IPS DF 6.9 (cell line): Measurements from ENCODE around the gene KCNQ1.

Experiments
- DNase-seq: peaks from one replicate; pipeline ENCODE4 v3.0.0-alpha.2; 2013; ENCODE audit warnings: low read depth, low spot score
- H3K27ac ChIP-seq: one replicate; pipeline ENCODE4 v1.5.1; 2013; ENCODE audit warnings: low read length, control low read depth
- H3K27me3 ChIP-seq: 2 replicates; pipeline ENCODE4 v1.6.1; 2013; ENCODE audit warnings: mild to moderate bottlenecking, low read length; ENCODE audit not compliant: control insufficient read depth, insufficient read depth
- H3K36me3 ChIP-seq: 2 replicates; pipeline ENCODE4 v1.6.1; 2013; ENCODE audit warnings: low read length; ENCODE audit not compliant: control insufficient read depth, insufficient read depth
- H3K4me1 ChIP-seq: 2 replicates; pipeline ENCODE4 v1.6.1; 2013; ENCODE audit warnings: low read length; ENCODE audit not compliant: control insufficient read depth, insufficient read depth
- H3K4me3 ChIP-seq: 2 replicates; pipeline ENCODE4 v1.5.1; 2013; ENCODE audit warnings: mild to moderate bottlenecking, low read length
- H3K9me3 ChIP-seq: 2 replicates; pipeline ENCODE4 v1.6.1; 2013; ENCODE audit warnings: low read length, inconsistent platforms; ENCODE audit not compliant: control insufficient read depth, insufficient read depth
- WGBS: extraction: QIAGEN DNeasy Blood & Tissue Kit; methylation state at CpG from one replicate; pipeline ENCODE4 v1.1.7; 2013; ENCODE audit warnings: mixed read lengths, missing lambda C conversion rate; ENCODE audit not compliant: insufficient read length, insufficient coverage; 5-methylcytosine and 5-hydroxymethylcytosine counted together

Gene KCNQ1

DNA sequence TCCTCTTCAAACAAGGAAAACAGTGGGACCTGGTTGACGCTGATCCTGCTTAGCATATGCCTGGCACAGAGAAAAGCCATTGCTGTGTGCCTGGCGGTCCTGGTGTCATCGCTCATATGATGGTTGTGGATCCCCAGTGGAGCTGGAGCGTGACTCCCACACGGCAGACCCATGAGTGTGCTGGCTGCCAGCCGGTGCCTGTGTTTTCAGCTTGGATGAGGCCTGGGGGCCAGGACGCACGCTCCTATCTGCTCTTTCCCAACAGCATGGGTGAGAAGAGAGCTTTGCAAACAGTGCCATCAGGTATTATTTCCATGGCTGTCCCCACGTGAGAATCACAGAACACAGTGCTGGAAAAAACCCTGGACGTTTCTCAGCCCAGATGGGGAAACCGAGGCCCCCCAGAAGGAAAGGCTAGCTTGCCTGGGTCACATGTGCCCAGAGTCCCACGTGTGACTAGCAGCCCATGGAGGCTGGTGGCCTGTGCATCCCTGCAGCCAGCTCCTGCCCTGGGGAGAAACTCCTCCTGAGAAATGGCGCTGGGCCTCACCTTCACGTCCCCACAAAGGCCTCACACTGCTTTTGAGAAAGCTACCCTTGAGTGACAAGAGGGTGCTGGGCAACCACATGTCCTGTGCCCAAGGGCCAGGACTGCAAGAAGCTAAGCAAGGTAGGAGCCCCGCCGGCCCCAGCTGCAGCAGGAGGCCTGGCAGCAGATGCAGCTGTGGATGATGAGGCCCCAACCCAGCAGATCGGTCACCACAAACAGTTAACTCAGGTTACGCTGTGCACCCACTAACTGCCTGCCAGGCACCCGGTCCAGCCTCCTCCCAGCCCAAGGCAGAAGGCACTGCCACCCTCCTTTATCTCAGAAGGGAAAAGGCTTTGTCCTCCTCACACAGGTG, 436.5 kb downstream of the KCNQ1 start:
- no CpG with 5 or more reads among the region's 19 CpGs for WGBS
- no peaks in the 10 kb centered on the region for H3K9me3 ChIP-seq
- no peak overlapping the region for H3K27ac ChIP-seq
- H3K27me3 ChIP-seq, result peaks cover 7% of the 10 kb centered on the region; the same call in 1 of the 2 replicates
- no peak for DNase-seq
- H3K4me1 ChIP-seq, result peaks cover 5% of the 10 kb centered on the region
- H3K4me3 ChIP-seq, result no peak overlapping the region
- no peaks in the 10 kb centered on the region for H3K36me3 ChIP-seq

- Histone ChIP-seq H3K4me1 (peaks cover 7% of the 10 kb centered on the region), H3K27me3 (peaks cover 7% of the 10 kb centered on the region; the same call in 1 of the 2 replicates)
- no CpG with 5 or more reads among the region's 12 CpGs for WGBS
Measured at GRCh38 chr11:2881981-2882375, 437.2 kb downstream of the KCNQ1 start.

DNA sequence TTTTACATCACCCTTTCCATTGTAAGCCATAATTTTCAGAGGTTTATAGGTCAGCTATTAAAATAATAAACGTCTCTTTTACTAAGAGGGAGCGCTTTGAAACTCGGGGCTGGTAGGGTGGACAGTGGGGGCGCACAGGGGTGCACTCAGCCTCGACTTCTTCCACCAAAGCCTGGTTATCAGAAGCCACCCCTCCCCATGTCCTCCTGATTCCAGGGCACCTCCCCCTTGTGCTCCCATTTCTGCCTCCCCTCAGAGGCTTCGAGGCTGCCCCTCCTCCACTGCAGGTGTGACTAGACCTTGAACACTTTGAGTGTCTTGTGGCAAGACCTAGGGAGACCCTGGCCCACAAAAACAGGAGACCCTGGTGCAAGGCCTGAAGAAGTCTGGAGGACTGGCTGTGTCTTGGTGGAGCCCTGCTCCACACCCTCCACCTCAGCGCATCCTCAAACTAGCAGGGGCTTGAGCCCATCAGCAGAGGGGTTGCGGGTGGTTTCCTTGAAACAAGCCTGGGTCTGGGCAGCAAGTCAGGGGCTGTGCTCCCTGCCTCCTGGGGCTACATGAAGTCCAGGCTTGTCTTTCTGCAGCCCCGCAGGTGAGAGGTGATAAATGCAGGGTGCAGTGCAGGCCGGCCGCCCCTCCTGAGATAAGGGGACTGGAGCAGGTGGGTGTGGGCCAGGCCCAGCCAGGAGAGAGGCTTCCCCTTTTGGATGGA, 437.7 kb downstream of the KCNQ1 start:
- DNase-seq, result no peak
- Histone ChIP-seq H3K4me1 (peaks cover 7% of the 10 kb centered on the region), H3K4me3 (no peak overlapping the region), H3K36me3 (no peaks in the 10 kb centered on the region), H3K27ac (no peak overlapping the region), H3K9me3 (no peaks in the 10 kb centered on the region), H3K27me3 (peaks cover 7% of the 10 kb centered on the region; the same call in 1 of the 2 replicates)
- no CpG with 5 or more reads among the region's 11 CpGs for WGBS

More at GRCh38 chr11:2881981-2882375, 437.2 kb downstream of the KCNQ1 start:
- Histone ChIP-seq H3K4me3 (no peak overlapping the region), H3K36me3 (no peaks in the 10 kb centered on the region), H3K27ac (no peak overlapping the region), H3K9me3 (no peaks in the 10 kb centered on the region)
- DNase-seq, result no peak

DNA sequence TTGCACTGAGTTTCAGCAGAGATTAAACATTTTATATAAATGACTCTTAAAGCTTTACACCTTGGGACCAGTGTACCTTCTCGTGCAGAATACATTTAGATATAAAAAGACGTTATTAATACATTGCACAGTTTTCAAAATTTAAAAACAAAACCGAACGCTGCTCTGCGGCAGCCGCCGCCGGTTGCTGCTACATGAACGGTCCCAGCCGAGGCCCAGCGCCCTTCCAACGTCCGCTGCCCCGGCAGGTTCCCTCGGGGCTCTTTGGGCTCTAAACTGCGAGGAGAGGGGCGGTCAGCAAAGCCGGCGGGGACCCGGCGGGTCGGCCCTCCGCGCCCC, 438.8 kb downstream of the KCNQ1 start:
- Histone ChIP-seq H3K4me3 (peak overlapping the region; percentile 53; the same call in 1 of the 2 replicates), H3K27ac (no peak overlapping the region), H3K9me3 (no peaks in the 10 kb centered on the region), H3K4me1 (peaks cover 7% of the 10 kb centered on the region), H3K27me3 (peaks cover 7% of the 10 kb centered on the region; the same call in 1 of the 2 replicates), H3K36me3 (no peaks in the 10 kb centered on the region)
- WGBS, result no CpG with 5 or more reads among the region's 24 CpGs
- DNase-seq, result no peak

DNA sequence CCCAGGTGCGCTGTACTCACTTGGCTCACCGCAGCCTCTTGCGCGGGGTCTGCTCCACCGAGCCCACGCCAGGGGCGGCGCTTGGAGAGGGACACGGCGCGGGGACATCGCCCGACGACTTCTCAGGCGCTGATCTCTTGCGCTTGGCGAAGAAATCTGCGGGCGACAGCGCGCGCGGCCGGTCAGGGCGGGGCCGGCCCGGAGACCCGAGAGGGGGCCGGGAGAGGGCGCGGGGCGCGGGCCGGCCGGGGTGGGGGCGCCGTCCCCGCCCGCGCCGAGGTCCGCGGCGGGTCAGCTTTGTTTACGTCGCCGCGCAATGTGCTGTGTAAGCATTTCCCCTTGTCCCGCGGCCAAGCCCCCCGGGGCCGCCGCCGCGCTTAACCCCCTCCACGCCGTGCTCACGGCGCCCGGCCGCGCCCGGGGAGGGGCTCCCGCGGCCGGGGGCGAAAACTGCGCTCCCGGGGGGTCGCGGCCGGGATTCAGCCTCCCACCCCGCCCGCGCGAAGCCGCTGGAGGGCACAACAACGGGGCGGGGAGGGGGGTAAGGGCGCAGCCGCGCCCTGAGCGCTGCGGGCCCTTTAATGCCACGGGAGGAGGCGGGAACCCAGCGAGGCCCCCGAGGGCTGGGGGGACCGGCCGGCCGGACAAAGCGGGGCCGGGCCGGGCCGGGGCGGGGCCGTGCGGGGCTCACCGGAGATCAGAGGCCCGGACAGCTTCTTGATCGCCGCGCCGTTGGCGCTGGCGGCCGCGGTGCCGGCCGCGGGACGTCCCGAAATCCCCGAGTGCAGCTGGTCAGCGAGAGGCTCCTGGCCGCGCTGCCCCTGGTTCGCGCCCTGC, 439.4 kb downstream of the KCNQ1 start:
- no CpG with 5 or more reads among the region's 119 CpGs for WGBS
- DNase-seq, result no peak
- H3K4me1 ChIP-seq, result peaks cover 7% of the 10 kb centered on the region
- no peaks in the 10 kb centered on the region for H3K9me3 ChIP-seq
- H3K36me3 ChIP-seq, result no peaks in the 10 kb centered on the region
- peaks cover 7% of the 10 kb centered on the region; the same call in 1 of the 2 replicates for H3K27me3 ChIP-seq
- H3K4me3 ChIP-seq, result peak overlapping the region; percentile 53; the same call in 1 of the 2 replicates
- H3K27ac ChIP-seq, result no peak overlapping the region

DNA sequence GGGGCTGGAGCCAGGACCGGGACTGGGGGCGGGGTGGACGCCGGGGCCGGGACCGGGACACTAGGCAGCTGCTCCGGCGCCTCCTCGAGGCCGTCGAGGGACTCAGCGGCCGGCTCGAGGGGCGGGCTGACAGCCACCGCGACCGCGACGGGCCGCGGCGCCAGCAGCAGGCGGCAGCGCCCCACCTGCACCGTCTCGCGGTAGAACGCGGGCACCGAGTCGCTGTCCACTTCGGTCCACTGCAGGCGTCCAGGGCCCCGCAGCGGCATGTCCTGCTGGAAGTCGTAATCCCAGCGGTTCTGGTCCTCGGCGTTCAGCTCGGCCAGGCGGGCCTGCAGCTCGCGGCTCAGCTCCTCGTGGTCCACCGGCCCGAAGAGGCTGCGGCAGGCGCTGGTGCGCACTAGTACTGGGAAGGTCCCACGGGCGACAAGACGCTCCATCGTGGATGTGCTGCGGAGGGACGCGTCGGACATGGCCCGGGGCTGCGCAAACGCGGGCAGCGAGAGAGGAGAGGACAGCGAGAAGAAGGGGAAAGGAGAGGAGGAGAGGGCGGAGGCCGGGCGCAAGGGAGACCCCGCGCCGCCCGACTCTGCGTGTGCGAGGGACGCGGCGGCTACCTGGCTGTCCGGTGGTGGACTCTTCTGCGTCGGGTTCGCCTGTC, 440.3 kb downstream of the KCNQ1 start:
- no peak for DNase-seq
- Histone ChIP-seq H3K4me1 (peaks cover 7% of the 10 kb centered on the region), H3K9me3 (no peaks in the 10 kb centered on the region), H3K27me3 (peaks cover 7% of the 10 kb centered on the region; the same call in 1 of the 2 replicates), H3K4me3 (peak overlapping the region; percentile 39), H3K36me3 (no peaks in the 10 kb centered on the region), H3K27ac (no peak overlapping the region)
- no CpG with 5 or more reads among the region's 80 CpGs for whole genome bisulfite sequencing

- DNase-seq, result no peak
- H3K27me3 ChIP-seq, result peaks cover 7% of the 10 kb centered on the region; the same call in 1 of the 2 replicates
- H3K36me3 ChIP-seq, result no peaks in the 10 kb centered on the region
- peaks cover 9% of the 10 kb centered on the region for H3K4me1 ChIP-seq
- H3K27ac ChIP-seq, result no peak within 1 kb of the TSS
- no CpG with 5 or more reads among the region's 61 CpGs for WGBS
- no peaks in the 10 kb centered on the region for H3K9me3 ChIP-seq
- H3K4me3 ChIP-seq, result peak within 1 kb of the TSS; percentile 53
Measured at GRCh38 chr11:2885678-2886081, 440.9 kb downstream of the KCNQ1 start, which contains the start of gene CDKN1C. CDKN1C (minus strand) TSS chr11:2885775; CDS start chr11:2885456, 319 bp downstream.

GRCh38 chr11:2886191-2886894, 441.5 kb downstream of the KCNQ1 start:
- no peaks in the 10 kb centered on the region for H3K36me3 ChIP-seq
- peaks cover 6% of the 10 kb centered on the region; the same call in 1 of the 2 replicates for H3K27me3 ChIP-seq
- peaks cover 12% of the 10 kb centered on the region for H3K4me1 ChIP-seq

GRCh38 chr11:2886936-2887335, 442.1 kb downstream of the KCNQ1 start:
- no peaks in the 10 kb centered on the region for H3K36me3 ChIP-seq
- peaks cover 6% of the 10 kb centered on the region; the same call in 1 of the 2 replicates for H3K27me3 ChIP-seq
- peaks cover 12% of the 10 kb centered on the region for H3K4me1 ChIP-seq
- DNase-seq, result no peak
- no peaks in the 10 kb centered on the region for H3K9me3 ChIP-seq
- H3K4me3 ChIP-seq, result no peak overlapping the region
- WGBS, result no CpG with 5 or more reads among the region's 5 CpGs
- no peak overlapping the region for H3K27ac ChIP-seq

More at GRCh38 chr11:2886191-2886894, 441.5 kb downstream of the KCNQ1 start:
- no peaks in the 10 kb centered on the region for H3K9me3 ChIP-seq
- H3K27ac ChIP-seq, result no peak overlapping the region
- whole genome bisulfite sequencing, result no CpG with 5 or more reads among the region's 49 CpGs
- no peak for DNase-seq
- peak overlapping the region; percentile 21; the same call in 1 of the 2 replicates for H3K4me3 ChIP-seq
